Bronchial epithelial cell (primary cell): Measurements from ENCODE around the gene TGM5. TPM values are rescaled to one million over a fixed set of nuclear protein-coding genes. Genes with fewer than 3 reads are reported as not detected.
A peak's percentile ranks its signal among the peaks of the same experiment; 100 is the strongest.

Source experiments
- DNase-seq: peaks from one replicate; pipeline ENCODE4 v3.0.0-alpha.2; 2010; ENCODE audit warnings: low read depth
- FAIRE-seq: peaks from 2 replicates; lab custom pipeline; 2011; peaks lifted over from hg19 to GRCh38; lab: Jason Lieb, UNC
- H3K27me3 ChIP-seq: 2 replicates; pipeline ENCODE4 v1.5.1; 2011; ENCODE audit warnings: low read length; ENCODE audit not compliant: control insufficient read depth, insufficient read depth
- H3K36me3 ChIP-seq: 2 replicates; pipeline ENCODE4 v1.5.1; 2011; ENCODE audit warnings: low read length; ENCODE audit not compliant: control insufficient read depth, insufficient read depth
- H3K4me3 ChIP-seq: 2 replicates; pipeline ENCODE4 v1.5.1; 2011; ENCODE audit warnings: mild to moderate bottlenecking, low read depth, low read length, control low read depth
- total RNA-seq: library from RNA; depleted of rRNA; stranded (reverse); fragments of >200 nt; gene quantifications from 2 replicates; pipeline ENCODE4 v1.2.1, GENCODE V29; 2014
- TF ChIP-seq, protein P1 (sequence below): IDR thresholded peaks from 2 replicates; pipeline ENCODE4 v1.5.1; 2011; ENCODE audit warnings: mild to moderate bottlenecking, moderate library complexity, low read length, control low read depth, inconsistent platforms; ENCODE audit not compliant: insufficient read depth, severe bottlenecking

The TGM5 gene
- total RNA-seq, 1 donor from 2014 or later, result under 0.01 TPM

GRCh38 chr15:43277901-43278300 is 11.2 kb upstream of the TGM5 start:
- Histone ChIP-seq H3K4me3 (no peak overlapping the region), H3K36me3 (no peaks in the 10 kb centered on the region), H3K27me3 (peaks cover 2% of the 10 kb centered on the region)
- TF ChIP-seq, protein P1, sequence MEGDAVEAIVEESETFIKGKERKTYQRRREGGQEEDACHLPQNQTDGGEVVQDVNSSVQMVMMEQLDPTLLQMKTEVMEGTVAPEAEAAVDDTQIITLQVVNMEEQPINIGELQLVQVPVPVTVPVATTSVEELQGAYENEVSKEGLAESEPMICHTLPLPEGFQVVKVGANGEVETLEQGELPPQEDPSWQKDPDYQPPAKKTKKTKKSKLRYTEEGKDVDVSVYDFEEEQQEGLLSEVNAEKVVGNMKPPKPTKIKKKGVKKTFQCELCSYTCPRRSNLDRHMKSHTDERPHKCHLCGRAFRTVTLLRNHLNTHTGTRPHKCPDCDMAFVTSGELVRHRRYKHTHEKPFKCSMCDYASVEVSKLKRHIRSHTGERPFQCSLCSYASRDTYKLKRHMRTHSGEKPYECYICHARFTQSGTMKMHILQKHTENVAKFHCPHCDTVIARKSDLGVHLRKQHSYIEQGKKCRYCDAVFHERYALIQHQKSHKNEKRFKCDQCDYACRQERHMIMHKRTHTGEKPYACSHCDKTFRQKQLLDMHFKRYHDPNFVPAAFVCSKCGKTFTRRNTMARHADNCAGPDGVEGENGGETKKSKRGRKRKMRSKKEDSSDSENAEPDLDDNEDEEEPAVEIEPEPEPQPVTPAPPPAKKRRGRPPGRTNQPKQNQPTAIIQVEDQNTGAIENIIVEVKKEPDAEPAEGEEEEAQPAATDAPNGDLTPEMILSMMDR, result no peak
- FAIRE-seq (no peak), DNase-seq (no peak)

DNA sequence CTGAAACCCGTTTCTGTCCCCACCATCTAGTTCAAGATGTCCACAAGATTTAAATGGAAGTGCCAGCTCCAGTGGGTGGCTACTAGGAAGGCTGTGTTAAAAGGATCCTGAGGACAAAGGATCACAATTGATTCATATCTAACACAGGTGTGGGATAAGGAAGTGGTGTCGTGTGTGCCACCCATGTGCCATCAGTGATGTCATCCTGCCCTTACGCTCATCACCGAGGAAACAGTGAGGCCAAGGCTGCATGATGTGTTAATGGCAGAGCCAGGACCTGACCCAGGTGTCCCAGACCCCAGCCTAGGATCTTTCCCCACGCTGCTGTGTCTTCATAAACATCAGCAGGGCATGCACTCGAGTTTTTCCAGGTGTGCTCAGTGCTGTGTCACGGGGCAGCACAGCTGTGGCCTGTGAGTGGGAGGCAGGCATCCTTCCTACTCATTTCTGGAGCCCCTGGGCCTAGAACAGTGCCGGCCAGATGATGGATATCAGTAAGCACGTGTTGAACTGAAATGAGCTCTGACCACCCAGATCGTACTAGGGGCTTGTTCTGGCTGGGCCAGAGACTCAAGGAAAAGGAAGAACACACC is 10.6 kb upstream of the TGM5 start:
- H3K4me3 ChIP-seq, result no peak overlapping the region
- no peaks in the 10 kb centered on the region for H3K36me3 ChIP-seq
- DNase-seq, result no peak
- peaks cover 2% of the 10 kb centered on the region for H3K27me3 ChIP-seq
- TF ChIP-seq, protein P1, result no peak
- peak; percentile 93 for FAIRE-seq

GRCh38 chr15:43276563-43277200 is 10.0 kb upstream of the TGM5 start:
- no peaks in the 10 kb centered on the region for H3K36me3 ChIP-seq
- H3K27me3 ChIP-seq, result peaks cover 2% of the 10 kb centered on the region
- TF ChIP-seq, protein P1, result no peak
- FAIRE-seq, result peak; percentile 32
- H3K4me3 ChIP-seq, result no peak overlapping the region
- no peak for DNase-seq

DNA sequence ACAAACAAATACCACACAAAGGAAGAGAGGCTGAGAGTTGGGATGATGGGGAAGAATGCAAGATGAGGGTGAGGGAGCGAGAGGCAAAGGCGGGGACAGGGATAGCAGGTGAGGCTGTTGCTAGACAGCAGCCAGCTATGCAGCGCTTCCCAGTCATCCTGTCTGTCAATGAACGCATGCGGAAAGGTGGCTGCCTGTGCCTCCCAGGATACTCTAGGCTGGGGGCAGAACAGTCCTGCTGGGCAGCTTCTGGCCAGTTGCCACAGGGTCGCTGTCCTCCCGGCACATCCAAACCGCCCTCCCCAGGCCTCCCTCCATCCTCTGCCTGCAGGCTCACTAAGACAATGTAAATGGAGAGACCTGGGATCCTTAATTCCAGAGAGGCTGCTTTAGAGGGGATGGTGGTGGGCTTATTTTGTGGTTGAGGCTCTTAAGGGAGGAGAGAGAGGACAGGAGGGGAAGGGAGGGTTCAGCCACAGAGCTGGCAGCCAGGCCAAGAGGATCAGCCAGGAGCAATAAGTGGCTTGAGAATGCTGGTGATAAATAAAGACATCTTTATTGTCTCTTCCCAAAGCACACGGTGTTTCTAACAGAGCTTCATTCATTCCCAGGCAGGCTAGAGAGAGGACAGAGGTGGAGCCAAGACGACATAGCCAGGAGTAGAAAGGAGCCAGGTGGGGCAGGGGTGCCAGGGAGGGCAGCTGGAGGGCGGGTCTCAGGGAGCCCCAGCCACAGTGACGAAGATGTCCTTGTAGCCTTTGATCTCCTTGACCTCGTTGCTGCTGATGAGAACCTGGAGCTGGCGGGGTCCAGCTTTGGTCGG is 9.2 kb upstream of the TGM5 start:
- Histone ChIP-seq H3K27me3 (peaks cover 2% of the 10 kb centered on the region), H3K36me3 (no peaks in the 10 kb centered on the region), H3K4me3 (no peak overlapping the region)
- DNase-seq, result no peak
- FAIRE-seq, result no peak
- TF ChIP-seq, protein P1, result no peak

DNA sequence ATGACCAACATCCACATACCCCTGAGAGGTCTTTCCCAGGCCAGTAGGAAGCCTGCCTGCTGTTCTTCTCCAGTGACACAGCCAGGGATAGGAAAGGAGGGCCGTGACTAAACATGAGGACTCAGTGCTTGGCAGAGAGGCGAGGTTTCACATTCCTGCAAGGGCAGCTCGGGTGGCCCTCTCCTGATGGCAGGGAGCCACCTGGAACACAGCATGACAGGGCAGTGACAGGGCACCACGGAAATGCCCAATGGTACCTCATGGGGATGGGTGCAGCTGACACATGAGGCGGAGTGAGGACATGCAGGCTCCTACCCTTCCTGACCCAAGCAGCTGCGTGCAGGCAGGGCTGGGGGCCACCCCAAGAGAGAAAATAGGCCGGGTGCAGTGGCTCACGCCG is 7.4 kb upstream of the TGM5 start:
- peak; percentile 38 for DNase-seq
- FAIRE-seq, result peak; percentile 58
- no peak overlapping the region for H3K4me3 ChIP-seq
- no peaks in the 10 kb centered on the region for H3K36me3 ChIP-seq
- peaks cover 2% of the 10 kb centered on the region for H3K27me3 ChIP-seq
- TF ChIP-seq, protein P1, result no peak
